Erythroblast (primary cell): ENCODE data around the gene MARCHF9.

ENCODE experiments used
- DNase-seq, 2 experiments: peaks; one replicate each; lab custom pipeline; 2025; lab: John Stamatoyannopoulos, UW
- GATA1 ChIP-seq: IDR thresholded peaks from 2 replicates; pipeline ENCODE4 v1.6.1; 2011; ENCODE audit warnings: low read depth, mild to moderate bottlenecking, control low read depth, low read length, moderate library complexity
- POLR2A ChIP-seq: IDR thresholded peaks from 2 replicates; pipeline ENCODE4 v1.6.1; 2011; ENCODE audit warnings: mild to moderate bottlenecking, low read length

The MARCHF9 gene

GRCh38 chr12:57738661-57739237 is 16.2 kb upstream of the MARCHF9 start, which contains the start of gene AGAP2:
Gene AGAP2 (minus strand): TSS chr12:57738742. CDS start chr12:57738246, 496 bp downstream.
- no peak for DNase-seq
- TF ChIP-seq GATA1 (no peak), POLR2A (no peak)

GRCh38 chr12:57739387-57739786 is 15.5 kb upstream of the MARCHF9 start:
- DNase-seq = no peak
- no peak for TF ChIP-seq GATA1
- no peak for TF ChIP-seq POLR2A

GRCh38 chr12:57739914-57740538 is 14.9 kb upstream of the MARCHF9 start:
- TF ChIP-seq POLR2A (no peak), GATA1 (no peak)
- no peak for DNase-seq

- no peak for DNase-seq
- TF ChIP-seq GATA1 = no peak
- no peak for TF ChIP-seq POLR2A
Observed at GRCh38 chr12:57740656-57741412, 14.1 kb upstream of the MARCHF9 start.

- TF ChIP-seq POLR2A (no peak), GATA1 (no peak)
- DNase-seq = no peak
Observed at GRCh38 chr12:57741413-57741789, 13.5 kb upstream of the MARCHF9 start.

GRCh38 chr12:57741844-57742738 is 12.8 kb upstream of the MARCHF9 start:
- TF ChIP-seq GATA1 (no peak), POLR2A (no peak)
- DNase-seq = peak; percentile 27 to 31

GRCh38 chr12:57743769-57744168 is 11.1 kb upstream of the MARCHF9 start:
- TF ChIP-seq GATA1 (no peak), POLR2A (no peak)
- DNase-seq = no peak

GRCh38 chr12:57744194-57744776 is 10.6 kb upstream of the MARCHF9 start:
- TF ChIP-seq POLR2A (no peak), GATA1 (no peak)
- DNase-seq = peak; percentile 91 to 93

GRCh38 chr12:57744777-57745484 is 10.0 kb upstream of the MARCHF9 start, which contains the start of gene TSPAN31:
Gene TSPAN31 (plus strand): TSS chr12:57745039. CDS start chr12:57745155, 116 bp downstream.
- TF ChIP-seq POLR2A (peak; percentile 73), GATA1 (no peak)
- peak; percentile 97 to 98 for DNase-seq

- TF ChIP-seq POLR2A = peak; percentile 73
- no peak for TF ChIP-seq GATA1
- no peak for DNase-seq
Observed at GRCh38 chr12:57745485-57745881, 9.4 kb upstream of the MARCHF9 start.

GRCh38 chr12:57746025-57746424 is 8.9 kb upstream of the MARCHF9 start:
- TF ChIP-seq GATA1 (no peak), POLR2A (no peak)
- no peak for DNase-seq

GRCh38 chr12:57749061-57749460 is 5.8 kb upstream of the MARCHF9 start:
- no peak for DNase-seq
- no peak for TF ChIP-seq GATA1
- no peak for TF ChIP-seq POLR2A
